Activated T-helper 2 cell treated with anti-CD3 and anti-CD28 coated beads, Interferon-gamma antibody, Interleukin-2, Interleukin-4, amounts not matched to agents 10 μg/mL and 5 μg/mL and 100 μg/mL, durations not matched to agents 14 hours and 24 hours and 36 hours (primary cell): ENCODE measurements around the gene RASGRP4. TPM values are rescaled to one million over a fixed set of nuclear protein-coding genes. Genes with fewer than 3 reads are reported as not detected.
"Not testable (repeated sequence)": the region's sequence is repeated elsewhere in the genome, so short reads cannot be mapped to it uniquely, and the experiment has no call there.

Experiments
- DNase-seq: peaks from one replicate; pipeline ENCODE4 v3.0.0; 2021; ENCODE audit warnings: low spot score
- H3K27ac Mint-ChIP-seq: one replicate; pipeline ENCODE4 v1.8.0; 2021; ENCODE audit warnings: mixed read lengths
- H3K27me3 Mint-ChIP-seq: one replicate; pipeline ENCODE4 v1.8.0; 2021; ENCODE audit warnings: low read depth, mixed read lengths
- H3K36me3 Mint-ChIP-seq: one replicate; pipeline ENCODE4 v1.8.0; 2021; ENCODE audit warnings: low read depth, mixed read lengths
- H3K4me1 Mint-ChIP-seq: one replicate; pipeline ENCODE4 v1.8.0; 2021; ENCODE audit warnings: low read depth, mixed read lengths
- H3K4me3 Mint-ChIP-seq: one replicate; pipeline ENCODE4 v1.8.0; 2021; ENCODE audit warnings: low read depth, mild to moderate bottlenecking, moderate library complexity, mixed read lengths
- H3K9me3 Mint-ChIP-seq: one replicate; pipeline ENCODE4 v1.8.0; 2021; ENCODE audit warnings: mixed read lengths
- intact Hi-C: fragments of 100-400 bp; cut with micrococcal nuclease; formaldehyde crosslinking; loops from one replicate; pipeline ENCODE4 v1.15.1; 2023
- total RNA-seq: library from RNA; stranded (reverse); gene quantifications from 2 replicates; pipeline ENCODE4 v1.2.3, GENCODE V29; 2022

The RASGRP4 gene
- total RNA-seq: 17.6 and 20.0 TPM in 2 replicates

DNA sequence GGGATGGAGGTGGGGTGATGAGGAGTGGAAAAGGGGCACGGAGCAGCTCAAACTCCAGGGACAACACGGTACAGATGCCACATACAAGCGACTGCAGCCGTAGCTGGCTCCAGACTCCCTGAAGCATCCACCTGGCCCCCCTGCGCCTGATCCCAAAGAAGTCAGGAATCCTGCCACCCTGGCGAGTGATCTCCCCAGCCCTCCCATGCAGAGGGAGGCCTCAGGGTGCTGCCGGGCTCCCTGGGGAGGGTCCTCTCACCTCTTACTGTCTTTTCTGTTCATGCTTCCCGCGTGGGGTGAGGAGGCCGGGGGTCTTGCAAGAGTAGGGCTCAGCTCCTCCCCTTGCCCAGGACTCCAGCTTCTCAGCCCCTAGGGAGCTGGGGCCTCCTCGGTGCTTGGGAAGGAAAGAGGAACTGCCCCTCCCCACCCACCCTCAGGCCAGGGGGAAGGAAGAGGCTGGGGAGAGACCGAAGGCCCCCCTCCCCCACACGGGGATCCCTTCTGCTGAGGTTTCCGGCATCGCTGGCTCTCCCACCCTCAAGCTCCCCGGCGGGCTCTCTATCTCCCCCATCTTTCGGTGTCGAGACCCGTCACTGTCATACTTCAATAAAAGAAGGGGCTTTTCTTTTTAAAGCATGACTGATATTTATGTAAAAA, at the start of gene RASGRP4:
TSS of gene RASGRP4 (minus strand) at position 410 of the 657 bp plus-strand sequence. CDS start at position 282, 128 bp downstream.
- Mint-ChIP-seq H3K27me3 (no peaks in the 10 kb centered on the region), H3K36me3 (peaks cover 3% of the 10 kb centered on the region), H3K9me3 (no peaks in the 10 kb centered on the region), H3K27ac (peak within 1 kb of the TSS; percentile 95), H3K4me3 (peak within 1 kb of the TSS; percentile 75), H3K4me1 (peaks cover 28% of the 10 kb centered on the region)
- DNase-seq: peak; percentile 46
- intact Hi-C loops: loop anchor here (5.0 kb wide), 2 partner anchors 81 to 191 kb away; partner anchors contain the start of genes EIF3K and MAP4K1

DNA sequence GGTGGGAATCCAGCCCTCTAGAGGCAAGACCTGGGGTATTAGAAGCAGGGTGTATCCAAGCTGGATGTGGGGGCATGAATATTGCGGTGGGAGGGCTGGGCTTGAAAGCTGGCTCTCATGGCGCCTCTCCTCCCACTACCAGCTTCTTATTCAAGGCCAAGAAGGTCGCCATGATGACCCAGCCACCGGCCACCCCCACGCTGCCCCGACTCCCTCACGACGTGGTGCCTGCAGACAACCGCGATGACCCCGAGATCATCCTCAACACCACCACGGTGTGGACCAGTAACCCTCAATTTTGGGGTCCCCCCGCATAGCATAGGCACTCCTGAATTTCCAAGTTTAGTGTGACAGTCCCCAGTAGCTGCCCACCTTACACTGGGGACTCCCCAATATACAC, 49.2 kb upstream of the RASGRP4 start:
- no peaks in the 10 kb centered on the region for H3K4me1 Mint-ChIP-seq
- no peaks in the 10 kb centered on the region for H3K36me3 Mint-ChIP-seq
- intact Hi-C loops: no loop called here
- H3K27me3 Mint-ChIP-seq: peaks cover 2% of the 10 kb centered on the region
- no peak overlapping the region for H3K27ac Mint-ChIP-seq
- no peaks in the 10 kb centered on the region for H3K9me3 Mint-ChIP-seq
- no peak overlapping the region for H3K4me3 Mint-ChIP-seq
- no peak for DNase-seq

DNA sequence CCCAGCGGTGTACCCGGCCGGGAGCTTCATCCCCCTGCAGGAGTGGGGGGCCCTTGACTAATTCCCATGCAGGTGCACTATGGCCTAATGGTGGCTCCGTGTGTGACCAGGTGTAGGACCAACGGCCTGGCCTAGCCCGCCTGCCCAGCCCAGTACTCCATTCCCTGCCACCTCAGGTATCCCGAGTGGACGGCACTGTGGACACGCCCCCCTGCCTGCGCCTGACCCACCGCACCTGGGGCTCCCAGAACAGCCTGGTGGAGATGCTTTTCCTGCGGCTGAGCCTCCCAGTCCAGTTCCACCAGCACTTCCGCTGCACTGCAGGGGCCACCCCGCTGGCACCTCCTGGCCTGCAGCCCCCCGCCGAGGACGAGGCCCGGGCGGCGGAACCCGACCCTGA, 47.2 kb upstream of the RASGRP4 start:
- Mint-ChIP-seq H3K4me1 (no peaks in the 10 kb centered on the region), H3K36me3 (no peaks in the 10 kb centered on the region), H3K4me3 (no peak overlapping the region), H3K27me3 (peaks cover 2% of the 10 kb centered on the region), H3K27ac (no peak overlapping the region), H3K9me3 (no peaks in the 10 kb centered on the region)
- no peak for DNase-seq
- intact Hi-C loops: no loop called here

DNA sequence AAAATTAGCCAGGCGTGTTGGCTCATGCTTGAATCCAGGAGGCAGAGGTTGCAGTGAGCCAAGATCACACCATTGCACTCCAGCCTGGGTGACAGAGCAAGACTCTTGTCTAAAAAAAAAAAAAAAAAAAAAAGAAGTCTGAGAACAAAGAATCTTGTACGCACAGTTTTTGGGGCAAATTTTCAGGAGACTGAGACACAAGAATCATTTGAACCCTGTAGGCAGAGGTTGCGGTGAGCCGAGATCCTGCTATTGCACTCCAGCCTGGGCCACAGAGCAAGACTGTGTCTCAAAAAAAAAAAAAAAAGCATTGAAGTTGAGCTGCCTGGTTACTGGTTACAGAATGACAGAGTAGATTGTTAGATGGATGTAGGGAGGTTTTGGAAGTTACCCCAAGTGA, 46.7 kb upstream of the RASGRP4 start:
- H3K36me3 Mint-ChIP-seq, DNase-seq, H3K4me3 Mint-ChIP-seq, H3K27me3 Mint-ChIP-seq, H3K9me3 Mint-ChIP-seq, H3K27ac Mint-ChIP-seq, H3K4me1 Mint-ChIP-seq, intact Hi-C loops: not testable (repeated sequence)

DNA sequence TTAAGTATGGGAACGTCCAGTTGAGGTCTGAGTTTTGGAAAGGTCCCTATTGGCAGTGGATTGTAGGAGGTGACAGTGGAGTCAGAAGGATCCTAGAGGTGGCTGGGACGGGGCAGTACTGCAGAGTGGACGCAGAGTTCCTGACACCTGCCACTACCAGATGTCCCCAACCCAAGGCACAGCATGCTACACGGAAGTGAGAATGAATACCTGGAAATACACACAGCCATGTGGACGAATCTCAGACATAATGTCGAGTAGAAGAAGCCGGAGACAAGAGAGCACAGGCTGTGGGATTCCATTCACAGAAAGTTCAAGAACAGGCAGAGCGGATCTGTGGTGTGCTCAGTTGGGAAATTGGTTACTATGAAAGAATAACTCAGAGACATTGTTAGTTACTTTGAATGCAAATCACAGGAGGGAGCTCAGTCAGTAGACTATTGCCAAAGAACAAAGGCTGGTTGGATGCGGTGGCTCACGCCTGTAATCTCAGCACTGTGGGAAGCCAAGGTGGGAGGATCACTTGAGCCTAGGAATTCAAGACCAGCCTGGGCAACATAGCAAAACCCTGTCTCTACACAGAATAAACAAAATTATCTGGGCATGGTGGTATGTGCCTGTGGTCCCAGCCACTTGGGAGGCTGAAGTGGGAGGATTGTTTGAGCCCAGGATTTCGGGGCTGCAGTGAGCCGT, 44.9 kb upstream of the RASGRP4 start:
- Mint-ChIP-seq H3K27me3 (peaks cover 2% of the 10 kb centered on the region), H3K4me3 (no peak overlapping the region), H3K4me1 (no peaks in the 10 kb centered on the region), H3K27ac (no peak overlapping the region), H3K36me3 (no peaks in the 10 kb centered on the region), H3K9me3 (no peaks in the 10 kb centered on the region)
- no peak for DNase-seq
- intact Hi-C loops: no loop called here

GRCh38 chr19:38469151-38469550, 43.1 kb upstream of the RASGRP4 start:
- Mint-ChIP-seq H3K27ac (no peak overlapping the region), H3K9me3 (no peaks in the 10 kb centered on the region), H3K4me3 (no peak overlapping the region), H3K27me3 (peaks cover 2% of the 10 kb centered on the region), H3K4me1 (no peaks in the 10 kb centered on the region), H3K36me3 (no peaks in the 10 kb centered on the region)
- DNase-seq: no peak
- intact Hi-C loops: no loop called here

GRCh38 chr19:38467541-38468525, 41.8 kb upstream of the RASGRP4 start:
- H3K9me3 Mint-ChIP-seq: no peaks in the 10 kb centered on the region
- no peaks in the 10 kb centered on the region for H3K4me1 Mint-ChIP-seq
- intact Hi-C loops: no loop called here

DNA sequence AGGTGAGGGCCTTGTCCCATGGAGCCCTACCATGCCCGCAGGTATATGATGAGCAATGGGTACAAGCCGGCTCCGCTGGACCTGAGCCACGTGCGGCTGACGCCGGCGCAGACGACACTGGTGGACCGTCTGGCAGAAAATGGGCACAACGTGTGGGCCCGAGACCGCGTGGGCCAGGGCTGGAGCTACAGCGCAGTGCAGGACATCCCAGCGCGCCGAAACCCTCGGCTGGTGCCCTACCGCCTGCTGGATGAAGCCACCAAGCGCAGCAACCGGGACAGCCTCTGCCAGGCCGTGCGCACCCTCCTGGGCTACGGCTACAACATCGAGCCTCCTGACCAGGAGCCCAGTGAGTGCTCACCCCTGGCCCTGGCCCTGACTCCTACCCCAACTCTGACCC, 40.0 kb upstream of the RASGRP4 start:
- no peaks in the 10 kb centered on the region for H3K9me3 Mint-ChIP-seq
- H3K4me3 Mint-ChIP-seq: no peak overlapping the region
- peaks cover 2% of the 10 kb centered on the region for H3K27me3 Mint-ChIP-seq
- H3K36me3 Mint-ChIP-seq: no peaks in the 10 kb centered on the region
- H3K27ac Mint-ChIP-seq: no peak overlapping the region
- H3K4me1 Mint-ChIP-seq: no peaks in the 10 kb centered on the region
- intact Hi-C loops: no loop called here
- no peak for DNase-seq

More at GRCh38 chr19:38467541-38468525, 41.8 kb upstream of the RASGRP4 start:
- no peak for DNase-seq
- Mint-ChIP-seq H3K4me3 (no peak overlapping the region), H3K27me3 (peaks cover 2% of the 10 kb centered on the region), H3K27ac (no peak overlapping the region), H3K36me3 (no peaks in the 10 kb centered on the region)

- H3K4me3 Mint-ChIP-seq: no peak overlapping the region
- no peak overlapping the region for H3K27ac Mint-ChIP-seq
- peaks cover 2% of the 10 kb centered on the region for H3K36me3 Mint-ChIP-seq
- no peaks in the 10 kb centered on the region for H3K9me3 Mint-ChIP-seq
- intact Hi-C loops: no loop called here
- H3K4me1 Mint-ChIP-seq: no peaks in the 10 kb centered on the region
- no peak for DNase-seq
- H3K27me3 Mint-ChIP-seq: no peaks in the 10 kb centered on the region
Observed at GRCh38 chr19:38464421-38465082, 38.5 kb upstream of the RASGRP4 start.

- Mint-ChIP-seq H3K27me3 (no peaks in the 10 kb centered on the region), H3K27ac (no peak overlapping the region), H3K4me3 (no peak overlapping the region), H3K36me3 (peaks cover 3% of the 10 kb centered on the region), H3K4me1 (no peaks in the 10 kb centered on the region), H3K9me3 (no peaks in the 10 kb centered on the region)
- DNase-seq: no peak
- intact Hi-C loops: no loop called here
Observed at GRCh38 chr19:38463365-38463764, 37.3 kb upstream of the RASGRP4 start.

- intact Hi-C loops: no loop called here
- no peaks in the 10 kb centered on the region for H3K9me3 Mint-ChIP-seq
Observed at GRCh38 chr19:38458991-38459390, 33.0 kb upstream of the RASGRP4 start.

GRCh38 chr19:38457690-38458405, 31.8 kb upstream of the RASGRP4 start:
- Mint-ChIP-seq H3K27me3 (no peaks in the 10 kb centered on the region), H3K9me3 (no peaks in the 10 kb centered on the region), H3K36me3 (peaks cover 8% of the 10 kb centered on the region), H3K4me3 (no peak overlapping the region), H3K27ac (no peak overlapping the region), H3K4me1 (peaks cover 6% of the 10 kb centered on the region)
- intact Hi-C loops: no loop called here
- no peak for DNase-seq

More at GRCh38 chr19:38458991-38459390, 33.0 kb upstream of the RASGRP4 start:
- Mint-ChIP-seq H3K27me3 (no peaks in the 10 kb centered on the region), H3K4me3 (no peak overlapping the region), H3K4me1 (no peaks in the 10 kb centered on the region), H3K36me3 (peaks cover 8% of the 10 kb centered on the region), H3K27ac (no peak overlapping the region)
- no peak for DNase-seq
